Measurements from ENCODE around the gene SKIC8.
A peak's percentile ranks its signal among the peaks of the same experiment; 100 is the strongest.

Gene SKIC8

GRCh38 chr15:78290222-78290621 is 9.2 kb downstream of the SKIC8 start:
- DNase-seq, result no peak

- no peak for DNase-seq
Observed at GRCh38 chr15:78284758-78285157, 14.7 kb downstream of the SKIC8 start.

GRCh38 chr15:78282324-78282723 is 17.1 kb downstream of the SKIC8 start:
- DNase-seq, result no peak

GRCh38 chr15:78280319-78281072 is 18.9 kb downstream of the SKIC8 start:
- DNase-seq, result no peak

GRCh38 chr15:78276064-78276943 is 23.1 kb downstream of the SKIC8 start:
- no peak for DNase-seq

- DNase-seq, result no peak
Observed at GRCh38 chr15:78274994-78275393, 24.4 kb downstream of the SKIC8 start.

- DNase-seq, result no peak
Observed at GRCh38 chr15:78272776-78273175, 26.6 kb downstream of the SKIC8 start.

- no peak for DNase-seq
Observed at GRCh38 chr15:78272316-78272715, 27.1 kb downstream of the SKIC8 start.

- DNase-seq, result no peak
Observed at GRCh38 chr15:78266806-78267205, 32.6 kb downstream of the SKIC8 start.

GRCh38 chr15:78266229-78266628 is 33.2 kb downstream of the SKIC8 start:
- no peak for DNase-seq

- DNase-seq, result no peak
Observed at GRCh38 chr15:78265752-78266224, 33.6 kb downstream of the SKIC8 start.

GRCh38 chr15:78265137-78265460 is 34.3 kb downstream of the SKIC8 start:
- no peak for DNase-seq

- DNase-seq, result peak; percentile 75
Observed at GRCh38 chr15:78264304-78265136, 34.9 kb downstream of the SKIC8 start, which contains the start of gene DNAJA4. DNAJA4 (plus strand) TSS chr15:78264562; CDS start chr15:78264764, 202 bp downstream.

- DNase-seq, result no peak
Observed at GRCh38 chr15:78263907-78264303, 35.5 kb downstream of the SKIC8 start.

GRCh38 chr15:78263351-78263781 is 36.0 kb downstream of the SKIC8 start:
- DNase-seq, result no peak

GRCh38 chr15:78261062-78261461 is 38.3 kb downstream of the SKIC8 start:
- no peak for DNase-seq

- no peak for DNase-seq
Observed at GRCh38 chr15:78260489-78260888, 38.9 kb downstream of the SKIC8 start.

- no peak for DNase-seq
Observed at GRCh38 chr15:78259232-78259631, 40.2 kb downstream of the SKIC8 start.

GRCh38 chr15:78257681-78258080 is 41.7 kb downstream of the SKIC8 start:
- DNase-seq, result no peak

GRCh38 chr15:78256044-78256437 is 43.4 kb downstream of the SKIC8 start:
- DNase-seq, result no peak

GRCh38 chr15:78255421-78256043 is 43.9 kb downstream of the SKIC8 start:
- no peak for DNase-seq

- DNase-seq, result no peak
Observed at GRCh38 chr15:78251136-78251535, 48.3 kb downstream of the SKIC8 start.

- DNase-seq, result no peak
Observed at GRCh38 chr15:78249131-78249530, 50.3 kb downstream of the SKIC8 start.
